B cell (primary cell): ENCODE results near the gene NAMPT. TPM values are rescaled to one million over a fixed set of nuclear protein-coding genes. Genes with fewer than 3 reads are reported as not detected.

Source experiments
- ATAC-seq: fragments of 200-7000 bp; cut with Tn5 transposase; one replicate; pipeline ENCODE4 v1.10.0; 2021; ENCODE audit warnings: low read depth, mild to moderate bottlenecking, moderate number of reproducible peaks, moderate library complexity
- CTCF ChIA-PET: fragments of 350-600 bp; sonication (Branson Sonifier 250); formaldehyde crosslinking; loops from one replicate; lab custom pipeline; 2021; ENCODE audit warnings: antibody characterized with exemption, inconsistent platforms; lab: Charles Lee
- POLR2A ChIA-PET: fragments of 350-600 bp; sonication (Branson Sonifier 250); formaldehyde crosslinking; loops from one replicate; lab custom pipeline; 2021; ENCODE audit warnings: antibody characterized with exemption; lab: Charles Lee
- DNase-seq: peaks from one replicate; pipeline ENCODE4 v3.0.0; 2013
- H2AFZ ChIP-seq: 2 replicates; pipeline ENCODE4 v1.6.1; 2012; ENCODE audit warnings: mild to moderate bottlenecking, low read depth, low read length; ENCODE audit not compliant: insufficient read depth, poor library complexity, severe bottlenecking
- H3K27ac ChIP-seq, 2 donors: 1 replicate in 1 of 2; 2 replicates in 1 of 2; pipeline ENCODE4 v1.5.1; 2012 to 2013; ENCODE audit warnings: low read length in 2 of 2, mild to moderate bottlenecking in 2 of 2, moderate library complexity in 1 of 2
- H3K27me3 ChIP-seq, 4 experiments: fragments of 200-600 bp in 1 of 4; sonication (generic) in 1 of 4; replicated peaks in 1 of 4; 1 replicate in 2 of 4; 2 replicates in 2 of 4; pipeline versions ENCODE4 v1.6.1 to v1.7.0; 2013 to 2016; ENCODE audit warnings: low read length in 3 of 4, mild to moderate bottlenecking in 2 of 4, mixed read lengths in 1 of 4, moderate library complexity in 1 of 4; ENCODE audit not compliant: insufficient read depth in 4 of 4, control insufficient read depth in 3 of 4; ENCODE audit errors: control extremely low read depth in 1 of 4
- H3K36me3 ChIP-seq, 2 experiments: replicated peaks in 1 of 2; 1 replicate in 1 of 2; 2 replicates in 1 of 2; pipeline versions ENCODE4 v1.6.1 to v1.7.1; 2013; ENCODE audit warnings: low read length in 1 of 2; ENCODE audit not compliant: insufficient read depth in 2 of 2, control insufficient read depth in 1 of 2; ENCODE audit errors: control extremely low read depth in 1 of 2, extremely low read depth in 1 of 2
- H3K4me1 ChIP-seq, 2 donors: fragments of 200-600 bp in 1 of 2; sonication (generic) in 1 of 2; 1 replicate in 1 of 2; 2 replicates in 1 of 2; pipeline versions ENCODE4 v1.5.1 to v1.6.1; 2013 to 2017; ENCODE audit warnings: low read length in 2 of 2; ENCODE audit not compliant: control insufficient read depth in 2 of 2, insufficient read depth in 2 of 2
- H3K4me2 ChIP-seq: replicated peaks from 2 replicates; pipeline ENCODE3; 2012; ENCODE audit warnings: mild to moderate bottlenecking, low read depth, low read length; ENCODE audit not compliant: poor library complexity, severe bottlenecking
- H3K4me3 ChIP-seq, 5 experiments: fragments of 200-600 bp in 1 of 5; sonication (generic) in 1 of 5; 1 replicate in 3 of 5; 2 replicates in 2 of 5; pipeline versions ENCODE4 v1.5.1 to v1.7.0; 2011 to 2016; ENCODE audit warnings: low read length in 4 of 5, mild to moderate bottlenecking in 4 of 5, low read depth in 2 of 5, control low read depth in 1 of 5, moderate library complexity in 1 of 5; ENCODE audit not compliant: insufficient read depth in 1 of 5; ENCODE audit errors: control extremely low read depth in 1 of 5, extremely low read depth in 1 of 5
- H3K79me2 ChIP-seq: fragments of 200-600 bp; sonication (generic); one replicate; pipeline ENCODE4 v1.6.0; 2016; ENCODE audit warnings: low read length; ENCODE audit not compliant: control insufficient read depth, insufficient read depth
- H3K9ac ChIP-seq: fragments of 200-600 bp; sonication (generic); 2 replicates; pipeline ENCODE4 v1.6.1; 2017; ENCODE audit warnings: mild to moderate bottlenecking, low read length, moderate library complexity
- H3K9me3 ChIP-seq, 3 donors: one replicate each; pipeline versions ENCODE4 v1.6.1 to v1.7.1; 2013; ENCODE audit warnings: low read length in 2 of 3; ENCODE audit not compliant: control insufficient read depth in 2 of 3, insufficient read depth in 1 of 3; ENCODE audit errors: control extremely low read depth in 1 of 3
- H4K20me1 ChIP-seq: 2 replicates; pipeline ENCODE4 v1.6.0; 2012; ENCODE audit warnings: mild to moderate bottlenecking, low read length; ENCODE audit not compliant: insufficient read depth, control insufficient read depth, poor library complexity, severe bottlenecking
- H3K27ac Mint-ChIP-seq: one replicate; pipeline ENCODE4 v1.8.0; 2021; ENCODE audit warnings: mixed read lengths
- H3K27me3 Mint-ChIP-seq: one replicate; pipeline ENCODE4 v1.8.0; 2021; ENCODE audit warnings: mixed read lengths
- H3K4me1 Mint-ChIP-seq: one replicate; pipeline ENCODE4 v1.8.0; 2021; ENCODE audit warnings: mixed read lengths
- H3K4me3 Mint-ChIP-seq: one replicate; pipeline ENCODE4 v1.8.0; 2021; ENCODE audit warnings: mixed read lengths
- H3K9me3 Mint-ChIP-seq: one replicate; pipeline ENCODE4 v1.8.0; 2022; ENCODE audit warnings: mixed read lengths; ENCODE audit not compliant: insufficient read depth
- EZH2 ChIP-seq: IDR thresholded peaks from 2 replicates; pipeline ENCODE4 v1.6.1; 2012; ENCODE audit warnings: borderline replicate concordance, low read depth, mild to moderate bottlenecking, moderate library complexity, low read length; ENCODE audit not compliant: insufficient read depth, poor library complexity, severe bottlenecking
- WGBS: methylation state at CpG from one replicate; pipeline ENCODE4 v1.1.5; 2013; ENCODE audit warnings: missing lambda C conversion rate; ENCODE audit not compliant: insufficient coverage; 5-methylcytosine and 5-hydroxymethylcytosine counted together
- intact Hi-C: fragments of 100-400 bp; cut with micrococcal nuclease; formaldehyde crosslinking; loops from one replicate; pipeline ENCODE4 v1.10.0; 2022
- polyA plus RNA-seq: library from polyadenylated mRNA; depleted of rRNA; stranded (reverse); fragments of >200 nt; gene quantifications from 2 replicates; pipeline ENCODE4 v1.2.3, GENCODE V29; 2012
- total RNA-seq, 2 donors: library from RNA; stranded (reverse); fragments of 120-200 nt in 1 of 2; gene quantifications; 1 replicate in 1 of 2; 2 replicates in 1 of 2; pipeline versions ENCODE4 v1.2.3 to v1.2.4, GENCODE V29; 2013 to 2022
- TF ChIP-seq, protein P1 (sequence below): fragments of 200-600 bp; IDR thresholded peaks from one replicate; pipeline ENCODE4 v1.8.0; 2022; ENCODE audit warnings: antibody characterized with exemption, mild to moderate bottlenecking

NAMPT gene
- total and polyA plus RNA-seq, 2 donors (not counting 1 experiment from before 2014, with no cell fraction given): 11.6 to 48.8 TPM

DNA sequence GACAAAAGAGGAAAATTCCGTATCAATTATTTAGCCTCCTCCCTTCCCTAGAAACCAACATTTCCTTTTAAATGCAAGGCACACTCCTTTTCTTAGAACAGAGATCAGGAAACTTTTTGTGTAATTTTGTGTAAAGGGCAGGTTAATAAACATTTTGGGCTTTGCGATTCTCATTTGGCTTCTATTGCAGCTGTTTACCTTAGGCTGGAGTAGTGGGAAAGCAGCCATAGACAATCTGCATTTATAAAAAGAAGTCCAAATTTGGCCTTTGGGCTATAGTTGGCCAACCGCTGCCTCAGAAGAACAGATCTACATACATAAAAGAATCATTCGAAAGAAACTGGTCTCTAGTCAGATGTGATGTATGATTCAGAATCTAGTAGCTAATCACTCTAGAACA, 35.3 kb downstream of the NAMPT start:
- Histone ChIP-seq H3K4me1 (no peaks in the 10 kb centered on the region), H3K9ac (no peak overlapping the region), H4K20me1 (no peaks in the 10 kb centered on the region), H3K27me3 (no peaks in the 10 kb centered on the region), H2AFZ (no peak overlapping the region), H3K27ac (no peak overlapping the region), H3K79me2 (no peaks in the 10 kb centered on the region), H3K36me3 (peaks cover 16 to 28% of the 10 kb centered on the region in 2 experiments), H3K9me3 (peaks cover 0 to 10% (median 0%) of the 10 kb centered on the region in 3 donors), H3K4me3 (no peak overlapping the region), H3K4me2 (no peak overlapping the region)
- Mint-ChIP-seq H3K27me3 (no peaks in the 10 kb centered on the region), H3K4me3 (no peak overlapping the region), H3K27ac (no peak overlapping the region), H3K4me1 (no peaks in the 10 kb centered on the region), H3K9me3 (peaks cover 6% of the 10 kb centered on the region)
- intact Hi-C loops: no loop called here
- DNase-seq (no peak), ATAC-seq (no peak)
- CTCF ChIA-PET: no interaction called here
- WGBS: no CpG with 5 or more reads among the region's 4 CpGs
- TF ChIP-seq, protein P1, sequence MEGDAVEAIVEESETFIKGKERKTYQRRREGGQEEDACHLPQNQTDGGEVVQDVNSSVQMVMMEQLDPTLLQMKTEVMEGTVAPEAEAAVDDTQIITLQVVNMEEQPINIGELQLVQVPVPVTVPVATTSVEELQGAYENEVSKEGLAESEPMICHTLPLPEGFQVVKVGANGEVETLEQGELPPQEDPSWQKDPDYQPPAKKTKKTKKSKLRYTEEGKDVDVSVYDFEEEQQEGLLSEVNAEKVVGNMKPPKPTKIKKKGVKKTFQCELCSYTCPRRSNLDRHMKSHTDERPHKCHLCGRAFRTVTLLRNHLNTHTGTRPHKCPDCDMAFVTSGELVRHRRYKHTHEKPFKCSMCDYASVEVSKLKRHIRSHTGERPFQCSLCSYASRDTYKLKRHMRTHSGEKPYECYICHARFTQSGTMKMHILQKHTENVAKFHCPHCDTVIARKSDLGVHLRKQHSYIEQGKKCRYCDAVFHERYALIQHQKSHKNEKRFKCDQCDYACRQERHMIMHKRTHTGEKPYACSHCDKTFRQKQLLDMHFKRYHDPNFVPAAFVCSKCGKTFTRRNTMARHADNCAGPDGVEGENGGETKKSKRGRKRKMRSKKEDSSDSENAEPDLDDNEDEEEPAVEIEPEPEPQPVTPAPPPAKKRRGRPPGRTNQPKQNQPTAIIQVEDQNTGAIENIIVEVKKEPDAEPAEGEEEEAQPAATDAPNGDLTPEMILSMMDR: no peak
- TF ChIP-seq EZH2: no peak
- POLR2A ChIA-PET: no interaction called here

DNA sequence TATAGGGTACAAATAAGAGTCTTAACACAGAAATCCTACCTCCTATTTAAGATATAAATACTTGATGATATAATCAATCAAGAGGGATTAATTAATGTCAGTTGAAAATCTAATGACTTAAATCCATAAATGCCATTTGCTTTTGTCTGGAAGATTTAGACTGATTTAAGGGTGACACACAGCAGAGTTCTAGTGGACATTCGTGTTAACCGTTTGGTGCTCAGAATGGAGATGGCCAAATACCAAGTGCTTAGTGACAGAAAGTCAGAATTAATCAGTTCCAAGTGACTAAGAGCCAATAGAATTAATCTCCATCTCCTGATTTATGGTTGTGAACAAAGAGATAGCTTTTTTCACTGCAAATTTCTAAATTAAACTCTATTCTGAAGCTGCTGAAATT, 36.2 kb downstream of the NAMPT start:
- CTCF ChIA-PET: no interaction called here
- POLR2A ChIA-PET: no interaction called here
- no peak overlapping the region for H3K4me3 ChIP-seq

More for the DNA sequence above, 36.2 kb downstream of the NAMPT start:
- no peak overlapping the region for H3K9ac ChIP-seq
- no peaks in the 10 kb centered on the region for H3K27me3 ChIP-seq
- peaks cover 16 to 26% of the 10 kb centered on the region in 2 experiments for H3K36me3 ChIP-seq
- Mint-ChIP-seq H3K27ac (no peak overlapping the region), H3K4me3 (no peak overlapping the region), H3K4me1 (no peaks in the 10 kb centered on the region), H3K27me3 (no peaks in the 10 kb centered on the region), H3K9me3 (peaks cover 9% of the 10 kb centered on the region)
- no peaks in the 10 kb centered on the region for H3K4me1 ChIP-seq
- H4K20me1 ChIP-seq: no peaks in the 10 kb centered on the region
- DNase-seq (no peak), ATAC-seq (no peak)
- peaks cover 0 to 10% (median 0%) of the 10 kb centered on the region in 3 donors for H3K9me3 ChIP-seq
- intact Hi-C loops: no loop called here
- TF ChIP-seq EZH2: no peak
- TF ChIP-seq, protein P1: no peak
- no peaks in the 10 kb centered on the region for H3K79me2 ChIP-seq
- no peak overlapping the region for H2AFZ ChIP-seq
- no CpG with 5 or more reads among the region's 2 CpGs for WGBS
- H3K27ac ChIP-seq: no peak overlapping the region
- no peak overlapping the region for H3K4me2 ChIP-seq
